ENCODE results near the gene SLC25A23. TPM values are rescaled to one million over a fixed set of nuclear protein-coding genes. Genes with fewer than 3 reads are reported as not detected.

SLC25A23 gene
- total RNA-seq, 1 donor from 2014 or later: 50.8 TPM

- H3K4me1 Mint-ChIP-seq (ENCODE audit: unreplicated experiment): peaks cover 4% of the 10 kb centered on the region
- no peaks in the 10 kb centered on the region for H3K9me3 Mint-ChIP-seq (ENCODE audit: unreplicated experiment)
- H3K4me3 Mint-ChIP-seq (ENCODE audit: unreplicated experiment): no peak overlapping the region
- H3K27me3 Mint-ChIP-seq (ENCODE audit: unreplicated experiment): peaks cover 2% of the 10 kb centered on the region
- no peak for DNase-seq (ENCODE audit: extremely low spot score, unreplicated experiment)
- no peak for TF ChIP-seq CTCF (IDR thresholded peaks at IDR 0.05)
- no peaks in the 10 kb centered on the region for H3K36me3 Mint-ChIP-seq (ENCODE audit: unreplicated experiment)
- H3K27ac Mint-ChIP-seq (ENCODE audit: unreplicated experiment): no peak overlapping the region
These were observed 20.3 kb upstream of the SLC25A23 start for GRCh38 chr19:6479836-6480398.

- peaks cover 4% of the 10 kb centered on the region for H3K4me1 Mint-ChIP-seq (ENCODE audit: unreplicated experiment)
- no peaks in the 10 kb centered on the region for H3K36me3 Mint-ChIP-seq (ENCODE audit: unreplicated experiment)
- H3K9me3 Mint-ChIP-seq (ENCODE audit: unreplicated experiment): no peaks in the 10 kb centered on the region
- H3K27ac Mint-ChIP-seq (ENCODE audit: unreplicated experiment): no peak overlapping the region
- no peak overlapping the region for H3K4me3 Mint-ChIP-seq (ENCODE audit: unreplicated experiment)
- no peak for DNase-seq (ENCODE audit: extremely low spot score, unreplicated experiment)
- peaks cover 2% of the 10 kb centered on the region for H3K27me3 Mint-ChIP-seq (ENCODE audit: unreplicated experiment)
- TF ChIP-seq CTCF (IDR thresholded peaks at IDR 0.05): no peak
These were observed 19.2 kb upstream of the SLC25A23 start for GRCh38 chr19:6478815-6479214.

GRCh38 chr19:6476896-6477431 is 17.4 kb upstream of the SLC25A23 start:
- no peaks in the 10 kb centered on the region for H3K9me3 Mint-ChIP-seq (ENCODE audit: unreplicated experiment)
- no peak for TF ChIP-seq CTCF (IDR thresholded peaks at IDR 0.05)
- no peak overlapping the region for H3K4me3 Mint-ChIP-seq (ENCODE audit: unreplicated experiment)
- no peak overlapping the region for H3K27ac Mint-ChIP-seq (ENCODE audit: unreplicated experiment)
- peaks cover 4% of the 10 kb centered on the region for H3K4me1 Mint-ChIP-seq (ENCODE audit: unreplicated experiment)
- no peaks in the 10 kb centered on the region for H3K36me3 Mint-ChIP-seq (ENCODE audit: unreplicated experiment)
- H3K27me3 Mint-ChIP-seq (ENCODE audit: unreplicated experiment): peaks cover 2% of the 10 kb centered on the region
- DNase-seq (ENCODE audit: extremely low spot score, unreplicated experiment): no peak

GRCh38 chr19:6476155-6476895 is 16.7 kb upstream of the SLC25A23 start:
- Mint-ChIP-seq H3K27me3 (ENCODE audit: unreplicated experiment) (peaks cover 2% of the 10 kb centered on the region), H3K4me3 (ENCODE audit: unreplicated experiment) (no peak overlapping the region), H3K27ac (ENCODE audit: unreplicated experiment) (no peak overlapping the region), H3K4me1 (ENCODE audit: unreplicated experiment) (peaks cover 4% of the 10 kb centered on the region), H3K36me3 (ENCODE audit: unreplicated experiment) (no peaks in the 10 kb centered on the region), H3K9me3 (ENCODE audit: unreplicated experiment) (no peaks in the 10 kb centered on the region)
- DNase-seq (ENCODE audit: extremely low spot score, unreplicated experiment): no peak
- TF ChIP-seq CTCF (IDR thresholded peaks at IDR 0.05): no peak

GRCh38 chr19:6475321-6476108 is 15.9 kb upstream of the SLC25A23 start:
- H3K4me3 Mint-ChIP-seq (ENCODE audit: unreplicated experiment): no peak overlapping the region
- no peak for TF ChIP-seq CTCF (IDR thresholded peaks at IDR 0.05)
- H3K9me3 Mint-ChIP-seq (ENCODE audit: unreplicated experiment): no peaks in the 10 kb centered on the region
- no peaks in the 10 kb centered on the region for H3K36me3 Mint-ChIP-seq (ENCODE audit: unreplicated experiment)
- H3K27ac Mint-ChIP-seq (ENCODE audit: unreplicated experiment): no peak overlapping the region
- H3K27me3 Mint-ChIP-seq (ENCODE audit: unreplicated experiment): peaks cover 2% of the 10 kb centered on the region
- peaks cover 4% of the 10 kb centered on the region for H3K4me1 Mint-ChIP-seq (ENCODE audit: unreplicated experiment)
- no peak for DNase-seq (ENCODE audit: extremely low spot score, unreplicated experiment)
